HAP-1 (cell line): ENCODE measurements around the gene C2CD2.

Source experiments
- DNase-seq, 2 experiments: peaks; one replicate each; pipeline ENCODE4 v3.0.0-alpha.2; 2016 to 2020; ENCODE audit warnings: low spot score in 2 of 2
- H3K27me3 ChIP-seq: fragments of 250-450 bp; sonication (Bioruptor Pico); 2 replicates; pipeline ENCODE4 v1.5.1; 2020; ENCODE audit warnings: low read depth, mild to moderate bottlenecking, moderate library complexity
- H3K36me3 ChIP-seq: fragments of 250-450 bp; sonication (Bioruptor Pico); replicated peaks from 2 replicates; pipeline ENCODE4 v1.5.1; 2020; ENCODE audit warnings: mild to moderate bottlenecking
- H3K4me1 ChIP-seq: fragments of 250-450 bp; sonication (Bioruptor Pico); 2 replicates; pipeline ENCODE4 v1.5.1; 2020; ENCODE audit warnings: mild to moderate bottlenecking
- H3K4me3 ChIP-seq: fragments of 250-450 bp; sonication (Bioruptor Pico); 2 replicates; pipeline ENCODE4 v1.5.1; 2020; ENCODE audit warnings: mild to moderate bottlenecking, moderate library complexity
- H3K9me3 ChIP-seq: fragments of 250-450 bp; sonication (Bioruptor Pico); 2 replicates; pipeline ENCODE4 v1.5.1; 2020; ENCODE audit warnings: mild to moderate bottlenecking, moderate library complexity
- in situ Hi-C: fragments of 300-500 bp; cut with MboI; formaldehyde crosslinking; loops from 3 replicates; pipeline ENCODE4 v1.14.3; 2020; ENCODE audit warnings: low sequenced_read_pairs, inconsistent platforms, mixed read lengths

Gene C2CD2

GRCh38 chr21:41868062-41868710, 85.6 kb downstream of the C2CD2 start:
- no peak for DNase-seq
- H3K9me3 ChIP-seq: no peaks in the 10 kb centered on the region
- no peaks in the 10 kb centered on the region for H3K36me3 ChIP-seq
- in situ Hi-C loops: no loop called here
- H3K27me3 ChIP-seq: no peaks in the 10 kb centered on the region
- H3K4me3 ChIP-seq: no peak overlapping the region
- no peaks in the 10 kb centered on the region for H3K4me1 ChIP-seq

DNA sequence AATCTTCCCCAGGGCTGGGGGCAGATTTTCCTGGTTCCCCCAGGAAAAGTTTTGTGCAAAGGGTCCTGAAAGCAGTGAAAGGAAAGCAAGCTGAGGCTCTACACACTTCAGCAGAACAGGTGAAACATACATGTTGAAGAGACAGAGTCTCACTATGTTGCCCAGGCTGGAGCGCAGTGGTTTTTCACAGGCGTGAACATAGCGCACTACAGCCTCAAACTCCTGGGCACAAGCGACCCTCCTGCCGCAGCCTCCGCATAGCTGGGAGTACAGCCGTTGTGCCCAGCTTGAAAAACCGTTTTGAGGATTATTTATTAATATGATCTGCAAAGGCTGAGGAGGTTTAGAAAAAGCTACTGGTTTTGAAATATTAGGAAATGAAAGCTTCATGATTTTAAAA, 86.5 kb downstream of the C2CD2 start:
- no peak for DNase-seq
- H3K36me3 ChIP-seq: no peaks in the 10 kb centered on the region
- no peaks in the 10 kb centered on the region for H3K4me1 ChIP-seq

DNA sequence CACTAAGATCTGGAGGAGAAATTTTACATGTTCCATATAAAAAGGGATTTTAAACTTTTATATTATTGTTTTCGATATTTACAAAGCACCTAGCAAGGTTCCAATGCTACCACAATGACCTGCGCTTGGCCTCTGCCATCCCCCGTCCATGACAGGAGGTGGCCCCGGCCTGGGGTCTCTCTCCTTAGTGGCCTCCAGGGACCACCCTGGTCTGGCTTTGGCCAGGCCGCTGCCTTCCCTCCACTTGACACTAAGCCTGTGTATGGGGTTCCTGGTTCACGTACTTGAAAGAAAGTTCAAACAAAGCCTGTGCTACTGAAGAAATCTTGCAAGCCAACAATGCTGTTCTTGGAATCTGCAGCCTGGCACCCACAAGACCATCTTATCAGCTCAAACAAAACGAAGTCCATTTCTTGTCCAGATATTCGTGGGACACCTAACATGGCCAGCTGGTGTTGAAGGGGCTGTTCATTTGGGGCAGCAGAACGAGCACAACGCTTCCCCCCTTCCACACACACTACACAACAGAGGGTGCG, 87.5 kb downstream of the C2CD2 start:
- H3K9me3 ChIP-seq: no peaks in the 10 kb centered on the region
- no peaks in the 10 kb centered on the region for H3K27me3 ChIP-seq
- H3K4me3 ChIP-seq: no peak overlapping the region
- no peaks in the 10 kb centered on the region for H3K36me3 ChIP-seq
- in situ Hi-C loops: no loop called here
- no peaks in the 10 kb centered on the region for H3K4me1 ChIP-seq
- no peak for DNase-seq

More for the DNA sequence above, 86.5 kb downstream of the C2CD2 start:
- Histone ChIP-seq H3K4me3 (no peak overlapping the region), H3K9me3 (no peaks in the 10 kb centered on the region), H3K27me3 (no peaks in the 10 kb centered on the region)
- in situ Hi-C loops: no loop called here

GRCh38 chr21:41865002-41865777, 88.6 kb downstream of the C2CD2 start:
- Histone ChIP-seq H3K36me3 (no peaks in the 10 kb centered on the region), H3K4me1 (no peaks in the 10 kb centered on the region), H3K4me3 (no peak overlapping the region), H3K9me3 (no peaks in the 10 kb centered on the region), H3K27me3 (no peaks in the 10 kb centered on the region)
- in situ Hi-C loops: no loop called here
- no peak for DNase-seq

- no peaks in the 10 kb centered on the region for H3K36me3 ChIP-seq
- no peak overlapping the region for H3K4me3 ChIP-seq
- no peaks in the 10 kb centered on the region for H3K4me1 ChIP-seq
- no peaks in the 10 kb centered on the region for H3K27me3 ChIP-seq
- no peak for DNase-seq
- no peaks in the 10 kb centered on the region for H3K9me3 ChIP-seq
- in situ Hi-C loops: no loop called here
Measured at GRCh38 chr21:41864311-41865001, 89.4 kb downstream of the C2CD2 start.

GRCh38 chr21:41863439-41863740, 90.4 kb downstream of the C2CD2 start:
- Histone ChIP-seq H3K4me1 (no peaks in the 10 kb centered on the region), H3K4me3 (no peak overlapping the region), H3K27me3 (no peaks in the 10 kb centered on the region), H3K36me3 (no peaks in the 10 kb centered on the region), H3K9me3 (no peaks in the 10 kb centered on the region)
- in situ Hi-C loops: no loop called here
- DNase-seq: no peak

GRCh38 chr21:41861987-41862386, 91.8 kb downstream of the C2CD2 start:
- H3K27me3 ChIP-seq: no peaks in the 10 kb centered on the region
- in situ Hi-C loops: no loop called here
- no peaks in the 10 kb centered on the region for H3K9me3 ChIP-seq
- no peak for DNase-seq
- no peaks in the 10 kb centered on the region; the same call in 1 of the 2 replicates for H3K36me3 ChIP-seq
- no peak overlapping the region for H3K4me3 ChIP-seq
- no peaks in the 10 kb centered on the region for H3K4me1 ChIP-seq

DNA sequence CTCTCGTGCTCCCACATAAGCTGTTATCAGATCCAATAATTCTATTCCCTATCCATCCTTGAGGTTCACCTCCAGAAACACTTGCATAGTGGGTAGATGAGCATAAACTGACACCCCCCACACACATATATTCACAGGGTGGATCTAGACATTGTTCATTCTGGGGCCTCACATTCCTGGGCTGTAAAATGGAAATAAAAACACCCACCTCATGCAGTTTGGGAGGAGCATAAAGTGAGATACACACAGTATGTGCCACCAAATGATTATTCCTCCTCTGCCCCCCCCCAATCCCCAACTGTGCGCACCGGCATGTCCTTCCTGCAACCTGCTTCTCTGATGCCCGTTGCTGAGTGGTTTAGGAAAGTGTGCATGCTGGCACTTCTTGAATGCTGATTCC, 92.6 kb downstream of the C2CD2 start:
- in situ Hi-C loops: no loop called here
- H3K4me1 ChIP-seq: no peaks in the 10 kb centered on the region

GRCh38 chr21:41859297-41859980, 94.4 kb downstream of the C2CD2 start:
- in situ Hi-C loops: no loop called here
- no peaks in the 10 kb centered on the region for H3K9me3 ChIP-seq
- no peak for DNase-seq
- H3K4me1 ChIP-seq: no peaks in the 10 kb centered on the region
- no peak overlapping the region for H3K4me3 ChIP-seq
- H3K27me3 ChIP-seq: no peaks in the 10 kb centered on the region
- H3K36me3 ChIP-seq: no peaks in the 10 kb centered on the region; the same call in none of the 2 replicates

More for the DNA sequence above, 92.6 kb downstream of the C2CD2 start:
- H3K36me3 ChIP-seq: no peaks in the 10 kb centered on the region; the same call in 1 of the 2 replicates
- H3K4me3 ChIP-seq: no peak overlapping the region
- no peak for DNase-seq
- H3K9me3 ChIP-seq: no peaks in the 10 kb centered on the region
- no peaks in the 10 kb centered on the region for H3K27me3 ChIP-seq

- Histone ChIP-seq H3K9me3 (no peaks in the 10 kb centered on the region), H3K4me3 (no peak overlapping the region), H3K36me3 (peaks cover 4% of the 10 kb centered on the region), H3K27me3 (no peaks in the 10 kb centered on the region), H3K4me1 (no peaks in the 10 kb centered on the region)
- DNase-seq: no peak
- in situ Hi-C loops: no loop called here
Measured at GRCh38 chr21:41858466-41859296, 95.1 kb downstream of the C2CD2 start.

DNA sequence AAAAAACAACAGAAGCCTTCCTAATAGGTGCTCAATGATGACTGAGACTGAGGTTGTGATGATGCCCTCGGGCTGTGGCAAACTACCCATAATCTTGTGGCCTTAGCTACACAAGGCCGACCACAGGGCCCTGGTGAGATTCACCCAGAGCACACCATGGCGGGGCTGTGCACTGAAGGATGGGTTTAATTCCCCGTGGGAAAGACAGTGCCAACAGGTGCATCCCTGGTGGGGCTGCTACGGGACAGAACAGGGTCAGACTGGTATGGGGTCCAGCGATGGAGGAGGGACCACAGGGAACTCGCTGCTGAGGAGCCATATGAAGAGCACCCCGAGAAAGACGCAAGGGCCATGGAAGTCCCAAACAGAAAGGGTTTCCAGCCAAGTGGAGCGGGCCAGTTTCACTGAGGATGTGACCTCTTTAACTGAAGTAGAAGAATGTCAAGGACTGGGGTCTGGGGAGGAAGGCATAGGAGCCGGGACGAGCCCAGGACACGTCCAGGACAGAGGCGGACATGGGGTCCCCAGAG, 96.0 kb downstream of the C2CD2 start:
- in situ Hi-C loops: no loop called here
- no peak for DNase-seq
- peaks cover 4% of the 10 kb centered on the region for H3K36me3 ChIP-seq
- no peak overlapping the region for H3K4me3 ChIP-seq
- H3K9me3 ChIP-seq: no peaks in the 10 kb centered on the region
- H3K4me1 ChIP-seq: no peaks in the 10 kb centered on the region
- H3K27me3 ChIP-seq: no peaks in the 10 kb centered on the region

GRCh38 chr21:41856572-41856971, 97.2 kb downstream of the C2CD2 start:
- Histone ChIP-seq H3K36me3 (peaks cover 4% of the 10 kb centered on the region), H3K4me1 (no peaks in the 10 kb centered on the region), H3K9me3 (no peaks in the 10 kb centered on the region), H3K27me3 (no peaks in the 10 kb centered on the region), H3K4me3 (no peak overlapping the region)
- no peak for DNase-seq
- in situ Hi-C loops: no loop called here
